WI38 (cell line): ENCODE data around the gene AGL.
"Not testable (repeated sequence)": the region's sequence is repeated elsewhere in the genome, so short reads cannot be mapped to it uniquely, and the experiment has no call there.

Source experiments
- H3K4me3 ChIP-seq: 2 replicates; pipeline ENCODE4 v1.5.1; 2011; ENCODE audit warnings: low read depth, mild to moderate bottlenecking, control low read depth, low read length
- TF ChIP-seq, protein P1 (sequence below): IDR thresholded peaks from 2 replicates; pipeline ENCODE4 v1.5.1; 2012; ENCODE audit warnings: low read depth, mild to moderate bottlenecking, control low read depth, low read length

AGL gene

DNA sequence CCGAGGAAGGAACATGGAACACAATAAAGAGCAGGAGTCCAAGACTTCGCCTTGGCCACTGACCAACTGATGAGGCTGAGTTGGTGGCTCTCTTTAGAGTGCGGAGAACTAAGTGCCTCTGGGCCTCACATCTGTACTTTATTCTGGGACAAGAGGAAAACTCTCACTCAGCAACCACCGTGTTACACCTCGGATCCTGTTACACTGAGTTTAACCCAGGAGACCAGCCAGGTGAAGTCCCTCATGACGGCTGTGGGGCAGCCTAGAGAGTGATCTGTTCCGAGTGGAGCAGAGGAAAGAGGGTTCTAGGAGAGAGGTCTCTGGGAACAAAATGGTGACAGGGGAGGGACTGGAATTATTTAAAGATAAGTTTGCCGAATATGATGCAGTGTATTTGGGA lies 33.5 kb upstream of the AGL start:
- TF ChIP-seq, protein P1, sequence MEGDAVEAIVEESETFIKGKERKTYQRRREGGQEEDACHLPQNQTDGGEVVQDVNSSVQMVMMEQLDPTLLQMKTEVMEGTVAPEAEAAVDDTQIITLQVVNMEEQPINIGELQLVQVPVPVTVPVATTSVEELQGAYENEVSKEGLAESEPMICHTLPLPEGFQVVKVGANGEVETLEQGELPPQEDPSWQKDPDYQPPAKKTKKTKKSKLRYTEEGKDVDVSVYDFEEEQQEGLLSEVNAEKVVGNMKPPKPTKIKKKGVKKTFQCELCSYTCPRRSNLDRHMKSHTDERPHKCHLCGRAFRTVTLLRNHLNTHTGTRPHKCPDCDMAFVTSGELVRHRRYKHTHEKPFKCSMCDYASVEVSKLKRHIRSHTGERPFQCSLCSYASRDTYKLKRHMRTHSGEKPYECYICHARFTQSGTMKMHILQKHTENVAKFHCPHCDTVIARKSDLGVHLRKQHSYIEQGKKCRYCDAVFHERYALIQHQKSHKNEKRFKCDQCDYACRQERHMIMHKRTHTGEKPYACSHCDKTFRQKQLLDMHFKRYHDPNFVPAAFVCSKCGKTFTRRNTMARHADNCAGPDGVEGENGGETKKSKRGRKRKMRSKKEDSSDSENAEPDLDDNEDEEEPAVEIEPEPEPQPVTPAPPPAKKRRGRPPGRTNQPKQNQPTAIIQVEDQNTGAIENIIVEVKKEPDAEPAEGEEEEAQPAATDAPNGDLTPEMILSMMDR, result no peak
- no peak overlapping the region for H3K4me3 ChIP-seq

GRCh38 chr1:99818063-99818699 lies 32.0 kb upstream of the AGL start:
- TF ChIP-seq, protein P1, result no peak
- H3K4me3 ChIP-seq, result no peak overlapping the region

DNA sequence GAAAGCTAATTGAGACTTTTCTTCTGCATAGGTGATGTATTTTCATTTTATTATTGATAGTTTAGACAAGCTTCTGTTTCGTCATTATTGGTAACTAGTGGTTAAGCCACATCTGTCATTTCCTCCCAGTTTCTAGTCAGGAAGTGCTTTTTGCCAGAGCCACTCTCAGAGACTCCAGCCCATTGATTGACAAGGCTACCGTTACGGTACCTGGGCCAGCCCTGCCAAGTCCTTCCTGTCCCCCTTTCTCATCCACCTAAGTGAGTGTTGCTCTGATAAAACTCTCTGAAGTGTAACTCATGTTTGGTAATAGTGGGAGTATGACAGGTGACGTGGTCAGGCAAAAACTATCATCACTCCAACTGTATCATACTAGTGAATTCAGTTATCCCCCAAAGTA lies 29.6 kb upstream of the AGL start:
- TF ChIP-seq, protein P1, result no peak
- no peak overlapping the region for H3K4me3 ChIP-seq

DNA sequence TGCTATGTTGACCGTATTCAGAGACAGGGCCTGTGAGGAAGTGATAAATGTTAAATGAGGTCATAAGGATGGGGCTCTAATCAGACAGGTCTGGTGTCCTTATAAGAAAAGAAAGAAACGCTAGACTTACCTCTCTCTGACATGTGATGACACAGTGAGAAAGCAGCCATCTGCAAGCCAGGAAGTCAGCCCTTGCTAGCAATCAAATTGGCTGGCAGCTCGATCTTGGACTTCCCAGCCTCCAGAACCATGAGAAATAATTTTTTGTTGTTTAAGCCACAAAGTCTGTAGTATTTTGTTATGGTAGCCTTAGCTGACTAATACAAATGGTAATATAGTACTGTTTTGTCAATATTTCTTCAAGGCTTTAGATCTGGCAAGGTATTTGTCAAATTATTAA lies 25.1 kb upstream of the AGL start:
- H3K4me3 ChIP-seq, result no peak overlapping the region
- TF ChIP-seq, protein P1, result no peak

GRCh38 chr1:99825702-99826101 lies 24.5 kb upstream of the AGL start:
- TF ChIP-seq, protein P1, result no peak
- H3K4me3 ChIP-seq, result no peak overlapping the region

DNA sequence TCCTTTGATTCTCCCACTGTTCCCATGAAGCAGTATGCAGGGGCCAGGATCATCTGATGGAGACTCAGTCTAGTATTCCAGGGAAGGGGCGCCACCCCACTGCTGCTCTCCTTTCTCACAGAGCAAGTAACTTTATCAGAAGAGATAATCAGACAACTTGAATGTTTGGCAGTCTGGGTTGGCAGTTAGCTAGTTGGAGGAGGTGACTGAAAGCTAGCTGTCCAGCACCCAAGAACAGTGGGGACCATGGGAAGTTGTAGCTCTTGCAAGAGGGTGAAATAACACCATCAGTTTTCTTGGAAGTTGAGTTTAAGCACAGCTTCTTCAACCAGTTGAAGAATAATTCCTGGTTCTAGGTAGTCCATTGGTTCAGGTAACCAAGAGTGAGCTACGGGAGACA lies 22.2 kb upstream of the AGL start:
- no peak overlapping the region for H3K4me3 ChIP-seq
- TF ChIP-seq, protein P1, result no peak

- TF ChIP-seq, protein P1, result no peak
Observed at GRCh38 chr1:99829269-99829668, 20.9 kb upstream of the AGL start.

DNA sequence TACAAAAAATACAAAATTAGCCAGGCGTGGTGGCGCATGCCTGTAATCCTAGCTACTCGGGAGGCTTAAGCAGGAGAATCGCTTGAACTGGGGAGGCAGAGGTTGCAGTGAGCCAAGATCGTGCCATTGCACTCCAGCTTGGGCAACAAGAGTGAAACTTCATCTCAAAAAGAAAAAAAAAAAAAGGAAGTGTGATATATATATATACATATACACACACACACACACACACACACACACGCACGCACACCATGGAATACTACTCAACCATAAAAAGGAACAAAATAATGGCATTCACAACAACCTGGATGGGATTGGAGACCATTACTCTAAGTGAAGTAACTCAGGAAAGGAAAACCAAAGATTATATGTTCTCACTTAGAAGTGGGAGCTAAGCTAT lies 16.2 kb upstream of the AGL start:
- H3K4me3 ChIP-seq, result not testable (repeated sequence)

More at GRCh38 chr1:99829269-99829668, 20.9 kb upstream of the AGL start:
- H3K4me3 ChIP-seq, result no peak overlapping the region

GRCh38 chr1:99836171-99837103 lies 13.7 kb upstream of the AGL start:
- H3K4me3 ChIP-seq, result not testable (repeated sequence)

DNA sequence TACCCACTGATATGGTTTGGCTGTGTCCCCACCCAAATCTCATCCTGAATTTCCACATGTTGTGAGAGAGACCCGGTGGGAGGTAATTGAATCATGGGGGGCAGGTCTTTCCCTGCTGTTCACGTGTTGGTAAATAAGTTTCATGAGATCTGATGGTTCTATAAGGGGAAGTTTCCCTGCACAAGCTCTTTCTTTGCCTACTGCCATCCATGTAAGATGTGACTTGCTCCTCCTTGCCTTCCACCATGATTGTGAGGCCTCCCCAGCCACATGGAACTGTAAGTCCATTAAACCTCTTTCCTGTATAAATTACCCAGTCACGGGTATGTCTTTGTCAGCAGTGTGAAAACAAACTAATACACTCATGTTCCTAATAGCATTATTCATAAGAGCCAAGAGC lies 9.8 kb upstream of the AGL start:
- H3K4me3 ChIP-seq, result not testable (repeated sequence)
